Body of pancreas (tissue), 4 donors: ENCODE results near the gene GLUD1.
"Not testable (repeated sequence)": the region's sequence is repeated elsewhere in the genome, so short reads cannot be mapped to it uniquely, and the experiment has no call there.

Source experiments
- CTCF ChIP-seq, 7 experiments: fragments of 450-650 bp in 4 of 7; fragments of 200-600 bp in 3 of 7; sonication (generic) in 3 of 7; IDR thresholded peaks; one replicate each; pipeline ENCODE4 v1.5.1; 2016 to 2019; ENCODE audit warnings: antibody characterized with exemption in 7 of 7
- POLR2A ChIP-seq, 3 donors: fragments of 450-650 bp; IDR thresholded peaks; one replicate each; pipeline ENCODE4 v1.6.1; 2016; ENCODE audit warnings: antibody characterized with exemption in 3 of 3, mild to moderate bottlenecking in 2 of 3

- TF ChIP-seq CTCF, POLR2A (IDR thresholded peaks at IDR 0.05): not testable (repeated sequence)
Observed at GRCh38 chr10:87019504-87019903, 75.1 kb downstream of the GLUD1 start.
